Hippocampal formation (tissue), 2 donors: ENCODE results near the gene DCST2.
A peak's percentile ranks its signal among the peaks of the same experiment; 100 is the strongest.

Source experiments
- DNase-seq, 2 donors: peaks; one replicate each; lab custom pipeline; 2025; lab: John Stamatoyannopoulos, UW

DCST2 gene

GRCh38 chr1:155010211-155010918 lies 23.2 kb downstream of the DCST2 start:
- no peak for DNase-seq

- no peak for DNase-seq
Measured at GRCh38 chr1:155009742-155010141, 23.8 kb downstream of the DCST2 start.

GRCh38 chr1:155009221-155009711 lies 24.3 kb downstream of the DCST2 start:
- no peak for DNase-seq

- DNase-seq, result peak in 1 of 2 donors; percentile 36
Measured at GRCh38 chr1:155008015-155008941, 25.3 kb downstream of the DCST2 start.

GRCh38 chr1:155007251-155007828 lies 26.2 kb downstream of the DCST2 start:
- peak; percentile 21 to 56 for DNase-seq

GRCh38 chr1:155006601-155007101 lies 26.9 kb downstream of the DCST2 start:
- DNase-seq, result peak in 1 of 2 donors; percentile 55

- DNase-seq, result peak; percentile 35 to 78
Measured at GRCh38 chr1:155005076-155006011, 28.2 kb downstream of the DCST2 start.

GRCh38 chr1:155004352-155005075 lies 29.1 kb downstream of the DCST2 start:
- DNase-seq, result peak in 1 of 2 donors; percentile 58

GRCh38 chr1:155003766-155004351 lies 29.7 kb downstream of the DCST2 start:
- peak in 1 of 2 donors; percentile 67 for DNase-seq

GRCh38 chr1:155003227-155003765 lies 30.3 kb downstream of the DCST2 start:
- DNase-seq, result peak in 1 of 2 donors; percentile 56

GRCh38 chr1:155002464-155003226 lies 30.9 kb downstream of the DCST2 start, which contains the start of gene ZBTB7B:
Gene ZBTB7B, plus strand, starts transcription at chr1:155002802. Its CDS starts 11,859 bp downstream, at chr1:155014661.
- DNase-seq, result no peak

GRCh38 chr1:155001675-155002463 lies 31.7 kb downstream of the DCST2 start:
- peak; percentile 99 to 100 for DNase-seq

GRCh38 chr1:155001425-155001674 lies 32.2 kb downstream of the DCST2 start:
- peak in 1 of 2 donors; percentile 63 for DNase-seq

- peak; percentile 83 to 84 for DNase-seq
Measured at GRCh38 chr1:155000726-155001424, 32.7 kb downstream of the DCST2 start.

- no peak for DNase-seq
Measured at GRCh38 chr1:155000411-155000725, 33.2 kb downstream of the DCST2 start.

- no peak for DNase-seq
Measured at GRCh38 chr1:154999571-155000410, 33.8 kb downstream of the DCST2 start.
